Measurements from ENCODE around the gene ATOH7.
"Not testable (repeated sequence)": the region's sequence is repeated elsewhere in the genome, so short reads cannot be mapped to it uniquely, and the experiment has no call there.

ATOH7 gene

DNA sequence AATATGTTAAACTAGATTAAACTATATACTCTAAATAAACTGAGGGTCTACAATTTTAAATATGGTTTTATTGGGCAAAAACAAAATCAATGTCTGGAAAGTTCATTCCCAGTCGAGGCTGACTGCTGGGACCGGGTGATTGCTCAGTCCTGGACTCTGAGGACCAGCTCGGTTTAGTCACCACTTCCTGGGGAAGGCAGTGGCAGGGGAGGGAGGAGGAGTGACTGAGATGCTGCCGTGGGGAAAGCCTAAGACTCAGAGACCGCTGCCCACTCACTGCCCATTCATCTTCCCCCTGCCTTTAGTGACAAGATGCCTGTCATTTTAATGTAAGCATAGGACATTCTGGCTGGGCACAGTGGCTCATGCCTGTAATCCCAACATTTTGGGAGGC lies 29.0 kb downstream of the ATOH7 start:
- no peak overlapping the region for H3K27ac ChIP-seq (ENCODE audit: low read length)
- H3K36me3 ChIP-seq (ENCODE audit: control insufficient read depth in 1 of 2, insufficient read depth in 2 of 2, low read length in 2 of 2): no peaks in the 10 kb centered on the region
- no peaks in the 10 kb centered on the region for H3K9me3 ChIP-seq (ENCODE audit: control insufficient read depth in 1 of 2, low read length in 2 of 2)
- H3K27me3 ChIP-seq (ENCODE audit: low read depth, low read length): no peaks in the 10 kb centered on the region
- no peaks in the 10 kb centered on the region for H3K4me1 ChIP-seq (ENCODE audit: control insufficient read depth in 1 of 2, insufficient read depth in 2 of 2, low read length in 2 of 2)
- H3K4me3 ChIP-seq (ENCODE audit: low read depth in 1 of 2, low read length in 2 of 2): no peak overlapping the region

DNA sequence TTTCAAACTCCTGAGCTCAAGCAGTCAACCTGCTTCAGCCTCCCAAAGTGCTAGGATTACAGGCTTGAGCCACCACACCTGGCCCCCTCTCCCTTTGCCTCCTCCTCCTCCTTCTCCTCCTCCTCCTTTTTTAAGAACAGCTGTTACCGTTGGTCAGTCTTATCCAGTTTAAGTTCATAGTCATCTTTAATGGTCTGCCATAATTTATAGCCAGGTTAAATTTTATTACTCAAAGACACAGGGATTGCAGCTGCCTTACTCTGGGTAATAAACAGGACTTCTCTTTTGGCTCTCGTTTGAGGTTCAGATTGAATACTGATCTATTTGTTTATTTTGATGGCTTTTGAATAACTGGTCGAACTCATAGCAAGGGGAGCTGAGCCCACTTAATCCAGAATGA lies 35.2 kb downstream of the ATOH7 start:
- Histone ChIP-seq H3K4me3 (ENCODE audit: low read depth in 1 of 2, low read length in 2 of 2) (no peak overlapping the region), H3K36me3 (ENCODE audit: control insufficient read depth in 1 of 2, insufficient read depth in 2 of 2, low read length in 2 of 2) (no peaks in the 10 kb centered on the region), H3K9me3 (ENCODE audit: control insufficient read depth in 1 of 2, low read length in 2 of 2) (no peaks in the 10 kb centered on the region), H3K27ac (ENCODE audit: low read length) (no peak overlapping the region), H3K4me1 (ENCODE audit: control insufficient read depth in 1 of 2, insufficient read depth in 2 of 2, low read length in 2 of 2) (no peaks in the 10 kb centered on the region), H3K27me3 (ENCODE audit: low read depth, low read length) (no peaks in the 10 kb centered on the region)

DNA sequence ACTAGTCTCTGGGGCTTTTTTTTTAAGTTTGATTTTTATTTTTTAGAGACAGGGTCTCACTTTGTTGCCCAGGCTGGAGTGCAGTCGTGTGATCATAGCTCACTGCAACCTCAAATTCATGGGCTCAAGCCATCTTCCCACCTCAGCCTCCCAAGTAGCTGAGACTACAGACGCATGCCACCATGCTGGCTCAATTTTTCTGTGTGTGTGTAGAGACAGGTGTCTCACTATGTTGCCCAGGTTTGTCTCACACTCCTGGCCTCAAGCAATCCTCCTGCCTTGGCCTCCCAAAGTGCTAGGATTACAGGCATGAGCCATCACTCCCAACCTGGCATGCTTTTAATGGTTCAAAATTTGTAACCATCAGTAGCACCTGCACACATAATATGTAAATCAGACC lies 36.1 kb downstream of the ATOH7 start:
- not testable (repeated sequence) for H3K4me1 ChIP-seq (ENCODE audit: control insufficient read depth in 1 of 2, insufficient read depth in 2 of 2, low read length in 2 of 2); H3K27ac ChIP-seq (ENCODE audit: low read length); H3K9me3 ChIP-seq (ENCODE audit: control insufficient read depth in 1 of 2, low read length in 2 of 2); H3K36me3 ChIP-seq (ENCODE audit: control insufficient read depth in 1 of 2, insufficient read depth in 2 of 2, low read length in 2 of 2); H3K27me3 ChIP-seq (ENCODE audit: low read depth, low read length); H3K4me3 ChIP-seq (ENCODE audit: low read depth in 1 of 2, low read length in 2 of 2)

DNA sequence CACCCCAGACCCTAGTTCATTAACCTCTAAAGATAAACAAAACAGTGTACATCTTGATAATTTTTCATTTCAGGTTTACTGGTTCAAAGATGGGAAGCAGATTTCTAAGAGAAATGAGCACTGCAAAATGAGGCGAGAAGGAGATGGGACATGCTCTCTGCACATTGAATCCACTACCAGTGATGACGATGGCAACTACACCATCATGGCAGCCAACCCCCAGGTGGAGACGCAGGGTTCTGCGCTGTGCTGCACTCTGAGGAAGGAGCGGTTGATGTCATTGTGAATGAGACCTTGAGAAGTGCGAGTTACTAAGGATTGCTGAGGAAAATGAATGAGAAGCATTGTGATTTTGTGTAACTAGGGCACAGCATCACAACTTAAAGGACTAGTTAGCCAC lies 37.6 kb downstream of the ATOH7 start:
- Histone ChIP-seq H3K27ac (ENCODE audit: low read length) (no peak overlapping the region), H3K4me1 (ENCODE audit: control insufficient read depth in 1 of 2, insufficient read depth in 2 of 2, low read length in 2 of 2) (no peaks in the 10 kb centered on the region), H3K27me3 (ENCODE audit: low read depth, low read length) (no peaks in the 10 kb centered on the region), H3K4me3 (ENCODE audit: low read depth in 1 of 2, low read length in 2 of 2) (no peak overlapping the region), H3K36me3 (ENCODE audit: control insufficient read depth in 1 of 2, insufficient read depth in 2 of 2, low read length in 2 of 2) (no peaks in the 10 kb centered on the region), H3K9me3 (ENCODE audit: control insufficient read depth in 1 of 2, low read length in 2 of 2) (no peaks in the 10 kb centered on the region)

DNA sequence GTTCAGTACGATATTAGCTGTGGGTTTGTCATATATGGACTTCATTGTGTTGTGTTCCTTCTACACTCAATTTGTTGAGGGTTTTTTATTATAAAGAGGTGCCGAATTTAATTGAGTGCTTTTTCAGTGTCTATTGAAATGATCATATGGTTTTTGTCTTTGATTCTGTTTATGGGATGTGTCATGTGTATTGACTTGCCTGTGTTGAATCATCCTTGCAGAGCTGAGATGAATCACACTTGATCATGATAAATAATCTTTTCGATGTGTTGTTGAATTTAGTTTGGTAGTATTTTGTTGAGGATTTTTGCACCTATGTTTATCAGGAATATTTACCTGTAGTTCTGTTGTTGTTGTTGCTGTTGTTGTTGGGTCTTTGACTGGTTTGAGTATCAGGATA lies 39.8 kb downstream of the ATOH7 start:
- no peak overlapping the region for H3K4me3 ChIP-seq (ENCODE audit: low read depth in 1 of 2, low read length in 2 of 2)
- no peaks in the 10 kb centered on the region for H3K9me3 ChIP-seq (ENCODE audit: control insufficient read depth in 1 of 2, low read length in 2 of 2)
- H3K36me3 ChIP-seq (ENCODE audit: control insufficient read depth in 1 of 2, insufficient read depth in 2 of 2, low read length in 2 of 2): no peaks in the 10 kb centered on the region
- no peaks in the 10 kb centered on the region for H3K4me1 ChIP-seq (ENCODE audit: control insufficient read depth in 1 of 2, insufficient read depth in 2 of 2, low read length in 2 of 2)
- no peaks in the 10 kb centered on the region for H3K27me3 ChIP-seq (ENCODE audit: low read depth, low read length)
- no peak overlapping the region for H3K27ac ChIP-seq (ENCODE audit: low read length)

DNA sequence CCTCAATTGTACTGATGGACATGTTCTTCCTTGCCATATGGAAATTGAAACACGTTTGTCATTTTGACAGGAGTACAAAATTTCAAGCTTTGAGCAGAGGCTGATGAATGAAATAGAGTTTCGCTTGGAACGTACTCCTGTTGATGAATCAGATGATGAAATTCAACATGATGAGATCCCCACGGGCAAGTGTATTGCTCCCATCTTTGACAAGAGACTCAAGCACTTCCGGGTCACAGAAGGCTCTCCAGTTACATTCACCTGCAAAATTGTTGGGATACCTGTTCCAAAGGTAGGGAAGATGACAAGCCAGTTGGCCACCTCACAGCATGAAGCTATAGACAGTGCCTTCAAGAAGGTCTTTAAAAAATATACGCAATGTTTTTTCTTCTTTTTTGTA lies 43.1 kb downstream of the ATOH7 start:
- no peak overlapping the region for H3K4me3 ChIP-seq (ENCODE audit: low read depth in 1 of 2, low read length in 2 of 2)
- H3K9me3 ChIP-seq (ENCODE audit: control insufficient read depth in 1 of 2, low read length in 2 of 2): no peaks in the 10 kb centered on the region
- no peak overlapping the region for H3K27ac ChIP-seq (ENCODE audit: low read length)
- no peaks in the 10 kb centered on the region for H3K4me1 ChIP-seq (ENCODE audit: control insufficient read depth in 1 of 2, insufficient read depth in 2 of 2, low read length in 2 of 2)
- H3K27me3 ChIP-seq (ENCODE audit: low read depth, low read length): no peaks in the 10 kb centered on the region
- no peaks in the 10 kb centered on the region for H3K36me3 ChIP-seq (ENCODE audit: control insufficient read depth in 1 of 2, insufficient read depth in 2 of 2, low read length in 2 of 2)

DNA sequence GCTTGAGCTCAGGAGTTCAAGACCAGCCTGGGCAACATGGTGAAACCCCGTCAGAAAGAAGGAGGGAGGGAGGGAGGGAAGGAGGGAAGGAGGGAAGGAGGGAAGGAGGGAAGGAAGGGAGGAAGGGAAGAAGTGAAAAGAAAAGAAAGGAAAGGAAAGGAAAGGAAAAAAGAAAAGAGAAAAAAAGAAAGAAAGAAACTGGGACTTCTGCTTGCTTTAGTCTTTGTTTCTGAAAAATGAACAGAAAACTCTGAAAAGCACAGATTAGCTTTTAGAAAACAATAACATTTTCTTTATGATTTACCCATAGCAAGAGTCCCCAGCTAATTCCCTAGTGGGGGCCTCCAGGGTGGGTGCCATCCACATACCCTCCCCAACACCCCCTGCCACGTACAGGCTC lies 46.8 kb downstream of the ATOH7 start:
- Histone ChIP-seq H3K27me3 (ENCODE audit: low read depth, low read length) (no peaks in the 10 kb centered on the region), H3K4me1 (ENCODE audit: control insufficient read depth in 1 of 2, insufficient read depth in 2 of 2, low read length in 2 of 2) (no peaks in the 10 kb centered on the region), H3K4me3 (ENCODE audit: low read depth in 1 of 2, low read length in 2 of 2) (no peak overlapping the region), H3K36me3 (ENCODE audit: control insufficient read depth in 1 of 2, insufficient read depth in 2 of 2, low read length in 2 of 2) (no peaks in the 10 kb centered on the region), H3K27ac (ENCODE audit: low read length) (no peak overlapping the region), H3K9me3 (ENCODE audit: control insufficient read depth in 1 of 2, low read length in 2 of 2) (no peaks in the 10 kb centered on the region)

DNA sequence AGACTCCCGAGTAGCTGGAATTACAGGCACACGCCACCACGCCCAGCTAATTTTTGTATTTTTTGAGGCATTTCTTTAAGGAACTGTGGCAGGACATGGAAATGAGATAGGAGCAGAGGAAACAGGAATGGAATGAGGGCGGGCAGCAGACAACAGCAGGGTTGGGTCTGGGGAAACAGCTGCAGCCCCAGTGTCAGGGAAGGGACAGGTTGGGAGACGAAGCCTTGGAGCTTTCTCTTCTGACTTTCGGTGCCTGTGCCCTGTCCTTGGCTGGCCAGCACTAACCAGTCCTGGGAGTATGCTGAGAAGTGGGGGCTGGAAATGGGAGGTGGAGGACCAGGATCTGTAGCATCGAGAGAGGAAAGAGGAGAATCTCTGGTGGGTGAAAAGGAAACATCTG lies 47.4 kb downstream of the ATOH7 start:
- Histone ChIP-seq H3K4me3 (ENCODE audit: low read depth in 1 of 2, low read length in 2 of 2) (no peak overlapping the region), H3K9me3 (ENCODE audit: control insufficient read depth in 1 of 2, low read length in 2 of 2) (no peaks in the 10 kb centered on the region), H3K36me3 (ENCODE audit: control insufficient read depth in 1 of 2, insufficient read depth in 2 of 2, low read length in 2 of 2) (no peaks in the 10 kb centered on the region), H3K27me3 (ENCODE audit: low read depth, low read length) (no peaks in the 10 kb centered on the region), H3K4me1 (ENCODE audit: control insufficient read depth in 1 of 2, insufficient read depth in 2 of 2, low read length in 2 of 2) (no peaks in the 10 kb centered on the region), H3K27ac (ENCODE audit: low read length) (no peak overlapping the region)

All from muscle layer of duodenum (tissue), 2 donors.